ENCODE measurements around the gene RABGAP1.

Gene RABGAP1

GRCh38 chr9:122912964-122913673 is 27.7 kb upstream of the RABGAP1 start, which contains the start of gene ZBTB6:
Gene ZBTB6 (minus strand): TSS chr9:122913323. CDS start chr9:122912072, 1,251 bp downstream.
- TF ChIP-seq, protein P1, sequence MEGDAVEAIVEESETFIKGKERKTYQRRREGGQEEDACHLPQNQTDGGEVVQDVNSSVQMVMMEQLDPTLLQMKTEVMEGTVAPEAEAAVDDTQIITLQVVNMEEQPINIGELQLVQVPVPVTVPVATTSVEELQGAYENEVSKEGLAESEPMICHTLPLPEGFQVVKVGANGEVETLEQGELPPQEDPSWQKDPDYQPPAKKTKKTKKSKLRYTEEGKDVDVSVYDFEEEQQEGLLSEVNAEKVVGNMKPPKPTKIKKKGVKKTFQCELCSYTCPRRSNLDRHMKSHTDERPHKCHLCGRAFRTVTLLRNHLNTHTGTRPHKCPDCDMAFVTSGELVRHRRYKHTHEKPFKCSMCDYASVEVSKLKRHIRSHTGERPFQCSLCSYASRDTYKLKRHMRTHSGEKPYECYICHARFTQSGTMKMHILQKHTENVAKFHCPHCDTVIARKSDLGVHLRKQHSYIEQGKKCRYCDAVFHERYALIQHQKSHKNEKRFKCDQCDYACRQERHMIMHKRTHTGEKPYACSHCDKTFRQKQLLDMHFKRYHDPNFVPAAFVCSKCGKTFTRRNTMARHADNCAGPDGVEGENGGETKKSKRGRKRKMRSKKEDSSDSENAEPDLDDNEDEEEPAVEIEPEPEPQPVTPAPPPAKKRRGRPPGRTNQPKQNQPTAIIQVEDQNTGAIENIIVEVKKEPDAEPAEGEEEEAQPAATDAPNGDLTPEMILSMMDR (IDR thresholded peaks at IDR 0.05; ENCODE audit: extremely low read depth, missing control alignments): no peak
- DNase-seq (ENCODE audit: low spot score): peak; percentile 77

DNA sequence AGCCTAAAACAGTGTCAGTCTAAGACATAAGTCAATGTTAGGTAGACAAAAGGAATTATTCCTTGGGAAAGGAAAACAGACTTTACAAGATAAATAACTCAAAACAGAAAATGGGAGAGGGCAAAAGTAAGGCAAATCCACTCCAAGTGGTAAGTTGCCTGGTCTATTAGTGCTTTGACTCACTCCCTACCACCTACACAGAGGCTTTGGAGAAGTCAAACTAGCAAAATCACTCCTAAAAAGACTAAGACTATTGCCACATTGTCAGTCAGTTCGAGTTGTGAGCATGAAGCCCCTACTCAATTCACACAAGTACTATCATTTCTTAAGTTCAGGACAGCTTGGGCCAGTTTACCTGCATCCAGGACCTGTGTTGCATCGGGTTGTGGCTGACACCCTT is 22.5 kb upstream of the RABGAP1 start:
- TF ChIP-seq, protein P1 (IDR thresholded peaks at IDR 0.05; ENCODE audit: extremely low read depth, missing control alignments): no peak
- DNase-seq (ENCODE audit: low spot score): no peak

- TF ChIP-seq, protein P1 (IDR thresholded peaks at IDR 0.05; ENCODE audit: extremely low read depth, missing control alignments): no peak
- no peak for DNase-seq (ENCODE audit: low spot score)
Observed at GRCh38 chr9:122922713-122923112, 18.1 kb upstream of the RABGAP1 start.

DNA sequence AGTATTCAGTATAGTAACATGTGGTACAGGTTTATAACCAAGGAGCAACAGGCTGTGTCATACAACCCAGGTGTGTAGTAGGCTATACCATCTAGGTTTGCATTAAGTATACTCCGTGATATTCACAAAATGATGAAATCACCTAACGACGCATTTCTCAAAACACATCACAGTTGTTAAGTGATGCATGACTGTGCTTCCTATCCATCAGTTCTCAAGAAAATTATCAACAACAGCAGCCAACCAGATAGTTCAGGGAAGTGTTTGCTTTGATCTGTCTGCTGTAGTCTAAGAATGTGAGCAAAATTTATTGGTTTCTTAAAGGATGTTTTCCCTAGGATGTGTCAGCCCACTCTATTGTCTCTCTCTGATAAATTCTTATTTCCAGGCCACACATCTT is 16.9 kb upstream of the RABGAP1 start:
- no peak for DNase-seq (ENCODE audit: low spot score)
- TF ChIP-seq, protein P1 (IDR thresholded peaks at IDR 0.05; ENCODE audit: extremely low read depth, missing control alignments): no peak

DNA sequence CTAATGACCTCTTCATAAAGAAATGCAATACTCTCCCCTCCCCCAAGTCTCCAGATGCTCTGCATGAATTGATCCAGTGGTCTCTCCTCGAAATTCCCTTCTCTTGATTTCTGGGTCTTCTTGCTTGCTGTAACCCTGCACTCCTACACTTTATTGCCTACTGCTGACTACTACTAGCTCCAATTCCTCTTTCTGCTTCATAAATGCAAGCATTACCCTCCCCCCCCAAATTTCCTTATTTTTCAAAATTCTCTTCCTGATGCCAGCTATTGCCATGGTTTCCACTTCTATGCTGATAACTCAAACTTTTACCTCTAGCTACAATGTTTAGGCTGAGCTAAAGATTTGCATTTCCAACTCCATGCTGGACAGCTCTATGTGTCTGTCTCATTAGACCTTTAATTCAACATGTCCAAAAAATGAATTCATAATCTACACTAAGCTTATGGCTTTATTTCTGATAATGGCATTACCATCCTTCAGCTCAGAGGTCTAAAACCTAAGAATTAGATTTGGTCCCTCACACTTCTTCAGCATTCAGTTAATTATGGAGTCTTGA is 10.9 kb upstream of the RABGAP1 start:
- DNase-seq (ENCODE audit: low spot score): no peak

DNA sequence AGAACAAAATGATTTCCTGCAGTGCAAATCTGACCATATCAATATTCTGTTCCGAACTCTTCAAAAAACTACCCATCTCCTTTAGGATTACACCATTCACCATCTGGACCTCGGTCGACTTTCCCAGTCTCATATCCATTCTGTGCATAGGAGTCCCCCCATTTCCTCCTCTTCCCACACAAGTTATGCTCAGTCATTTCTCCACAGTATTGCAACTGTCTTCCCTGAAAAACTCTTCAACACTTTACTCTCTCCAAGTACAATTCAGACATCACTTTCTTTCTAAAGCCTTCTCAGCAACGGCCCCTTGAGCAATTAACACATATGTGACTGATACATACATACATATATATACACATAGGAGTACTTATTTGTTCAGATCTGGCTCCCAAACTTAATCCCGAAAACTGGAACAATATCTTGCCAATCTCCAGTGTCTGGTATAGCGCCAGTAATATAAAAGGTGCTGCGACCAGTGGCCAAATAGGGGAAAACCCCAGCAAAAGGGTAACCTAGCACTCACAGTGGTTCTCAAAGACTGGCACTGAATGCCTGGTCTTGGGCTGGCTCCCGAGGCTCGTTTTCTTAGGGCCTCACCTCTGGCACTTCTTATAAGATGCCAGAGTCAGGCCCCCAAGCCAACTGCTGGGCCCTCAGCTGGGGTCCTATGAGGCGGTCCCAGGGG is 10.1 kb upstream of the RABGAP1 start:
- no peak for DNase-seq (ENCODE audit: low spot score)
- TF ChIP-seq, protein P1 (IDR thresholded peaks at IDR 0.05; ENCODE audit: extremely low read depth, missing control alignments): no peak

More for the DNA sequence above, 10.9 kb upstream of the RABGAP1 start:
- TF ChIP-seq, protein P1 (IDR thresholded peaks at IDR 0.05; ENCODE audit: extremely low read depth, missing control alignments): no peak
